H9 (cell line): ENCODE results near the gene DNAAF5. TPM values are rescaled to one million over a fixed set of nuclear protein-coding genes. Genes with fewer than 3 reads are reported as not detected.
"Not testable (repeated sequence)": the region's sequence is repeated elsewhere in the genome, so short reads cannot be mapped to it uniquely, and the experiment has no call there.

Experiments used
- DNase-seq: peaks from one replicate; pipeline ENCODE4 v3.0.0-alpha.2; 2017
- H2AFZ ChIP-seq: one replicate; pipeline ENCODE4 v1.6.1; 2013; ENCODE audit warnings: mild to moderate bottlenecking, low read length, control low read depth, moderate library complexity
- H2AK5ac ChIP-seq: 2 replicates; pipeline ENCODE4 v1.6.1; 2013; ENCODE audit warnings: low read length, control low read depth, mixed read lengths; ENCODE audit not compliant: insufficient read length
- H2BK120ac ChIP-seq: one replicate; pipeline ENCODE4 v1.6.1; 2013; ENCODE audit warnings: low read depth, mild to moderate bottlenecking, low read length, control low read depth, inconsistent platforms; ENCODE audit not compliant: poor library complexity, severe bottlenecking
- H2BK12ac ChIP-seq: 2 replicates; pipeline ENCODE4 v1.6.1; 2013; ENCODE audit warnings: low read length, control low read depth, mixed read lengths, low read depth; ENCODE audit not compliant: insufficient read length
- H2BK15ac ChIP-seq: 2 replicates; pipeline ENCODE4 v1.6.1; 2013; ENCODE audit warnings: low read depth, low read length, control low read depth
- H2BK20ac ChIP-seq: one replicate; pipeline ENCODE4 v1.6.1; 2013; ENCODE audit warnings: low read depth, mild to moderate bottlenecking, low read length, control low read depth, inconsistent platforms; ENCODE audit not compliant: poor library complexity, severe bottlenecking
- H2BK5ac ChIP-seq: 2 replicates; pipeline ENCODE4 v1.6.1; 2013; ENCODE audit warnings: low read length, control low read depth, mixed read lengths; ENCODE audit not compliant: insufficient read length
- H3K14ac ChIP-seq: 2 replicates; pipeline ENCODE4 v1.6.1; 2013; ENCODE audit warnings: low read length, control low read depth; ENCODE audit not compliant: insufficient read depth
- H3K18ac ChIP-seq: 2 replicates; pipeline ENCODE4 v1.6.1; 2013; ENCODE audit warnings: low read depth, mild to moderate bottlenecking, mixed read lengths, low read length, control low read depth; ENCODE audit not compliant: insufficient read length
- H3K23ac ChIP-seq: 2 replicates; pipeline ENCODE4 v1.6.1; 2013; ENCODE audit warnings: low read length, control low read depth, mixed read lengths, low read depth; ENCODE audit not compliant: insufficient read length
- H3K23me2 ChIP-seq: 2 replicates; pipeline ENCODE4 v1.6.1; 2013; ENCODE audit warnings: low read depth, mild to moderate bottlenecking, mixed read lengths, low read length, control low read depth; ENCODE audit not compliant: insufficient read length, poor library complexity, severe bottlenecking
- H3K27ac ChIP-seq: 2 replicates; pipeline ENCODE4 v1.5.1; 2013; ENCODE audit warnings: low read length, control low read depth, mixed read lengths, low read depth; ENCODE audit not compliant: insufficient read length
- H3K27me3 ChIP-seq: 2 replicates; pipeline ENCODE4 v1.6.1; 2013; ENCODE audit warnings: low read length, control low read depth, inconsistent platforms; ENCODE audit not compliant: insufficient read depth
- H3K4ac ChIP-seq: 2 replicates; pipeline ENCODE4 v1.6.1; 2013; ENCODE audit warnings: low read depth, mild to moderate bottlenecking, control low read depth, inconsistent platforms, low read length, moderate library complexity
- H3K4me1 ChIP-seq: 2 replicates; pipeline ENCODE4 v1.6.1; 2013; ENCODE audit warnings: low read length, control low read depth, inconsistent platforms; ENCODE audit not compliant: insufficient read depth
- H3K4me2 ChIP-seq: 2 replicates; pipeline ENCODE4 v1.6.1; 2013; ENCODE audit warnings: low read length, control low read depth, mixed read lengths; ENCODE audit not compliant: insufficient read length, insufficient read depth
- H3K56ac ChIP-seq: 2 replicates; pipeline ENCODE4 v1.6.1; 2013; ENCODE audit warnings: low read depth, mild to moderate bottlenecking, mixed read lengths, low read length, control low read depth; ENCODE audit not compliant: insufficient read length
- H3K79me1 ChIP-seq: 2 replicates; pipeline ENCODE4 v1.6.1; 2013; ENCODE audit warnings: low read depth, mild to moderate bottlenecking, moderate library complexity, low read length, control low read depth, inconsistent platforms; ENCODE audit not compliant: insufficient read depth, poor library complexity, severe bottlenecking
- H3K79me2 ChIP-seq: 2 replicates; pipeline ENCODE4 v1.6.1; 2013; ENCODE audit warnings: low read length, control low read depth, inconsistent platforms; ENCODE audit not compliant: insufficient read depth
- H3K9ac ChIP-seq: 2 replicates; pipeline ENCODE4 v1.6.1; 2013; ENCODE audit warnings: low read length, control low read depth, mixed read lengths; ENCODE audit not compliant: insufficient read length; ENCODE audit errors: extremely low read depth
- H3K9me3 ChIP-seq: one replicate; pipeline ENCODE4 v1.6.1; 2013; ENCODE audit warnings: low read depth, low read length, inconsistent platforms; ENCODE audit not compliant: control insufficient read depth
- H3T11ph ChIP-seq: one replicate; pipeline ENCODE4 v1.6.1; 2013; ENCODE audit warnings: mild to moderate bottlenecking, low read length, control low read depth, inconsistent platforms
- H4K20me1 ChIP-seq: one replicate; pipeline ENCODE4 v1.6.1; 2013; ENCODE audit not compliant: control insufficient read depth, insufficient read length, insufficient read depth
- H4K5ac ChIP-seq: 2 replicates; pipeline ENCODE4 v1.6.1; 2013; ENCODE audit warnings: low read depth, mild to moderate bottlenecking, mixed read lengths, low read length, control low read depth; ENCODE audit not compliant: insufficient read length
- H4K8ac ChIP-seq: replicated peaks from 2 replicates; pipeline ENCODE4 v1.6.1; 2013; ENCODE audit warnings: low read length, control low read depth, mixed read lengths, low read depth; ENCODE audit not compliant: insufficient read length
- H4K91ac ChIP-seq: 2 replicates; pipeline ENCODE4 v1.6.1; 2013; ENCODE audit warnings: low read depth, mild to moderate bottlenecking, moderate library complexity, mixed read lengths, low read length, control low read depth; ENCODE audit not compliant: insufficient read length
- H3K27ac Mint-ChIP-seq, 3 experiments: 2 replicates in 2 of 3; 3 replicates in 1 of 3; pipeline ENCODE4 v1.8.0; 2020 to 2021; ENCODE audit warnings: mixed read lengths in 3 of 3, mild to moderate bottlenecking in 1 of 3, moderate library complexity in 1 of 3
- H3K27me3 Mint-ChIP-seq: 2 replicates; pipeline ENCODE4 v1.8.0; 2021; ENCODE audit warnings: low read depth, mild to moderate bottlenecking, moderate library complexity, mixed read lengths
- H3K36me3 Mint-ChIP-seq, 3 experiments: 2 replicates in 2 of 3; 3 replicates in 1 of 3; pipeline ENCODE4 v1.8.0; 2020 to 2021; ENCODE audit warnings: low read depth in 3 of 3, mixed read lengths in 3 of 3; ENCODE audit not compliant: insufficient read depth in 1 of 3
- H3K4me1 Mint-ChIP-seq, 2 experiments: 2 replicates each; pipeline ENCODE4 v1.8.0; 2020; ENCODE audit warnings: mixed read lengths in 2 of 2
- H3K4me3 Mint-ChIP-seq, 2 experiments: 2 replicates in 1 of 2; 3 replicates in 1 of 2; pipeline ENCODE4 v1.8.0; 2020 to 2021; ENCODE audit warnings: mild to moderate bottlenecking in 2 of 2, mixed read lengths in 2 of 2, moderate library complexity in 1 of 2
- H3K9me3 Mint-ChIP-seq, 2 experiments: 2 replicates in 1 of 2; 3 replicates in 1 of 2; pipeline ENCODE4 v1.8.0; 2020; ENCODE audit warnings: mild to moderate bottlenecking in 2 of 2, mixed read lengths in 2 of 2, moderate library complexity in 1 of 2
- CTCF ChIP-seq: fragments of 200-600 bp; sonication (generic); conservative IDR thresholded peaks from 3 replicates; pipeline ENCODE4 v1.8.0; 2021; ENCODE audit warnings: antibody characterized with exemption, mild to moderate bottlenecking
- WGBS: extraction: QIAGEN DNeasy Blood & Tissue Kit; methylation state at CpG from one replicate; pipeline ENCODE4 v1.1.7; 2013; ENCODE audit warnings: missing lambda C conversion rate, low lambda C conversion rate, mixed read lengths; ENCODE audit not compliant: insufficient read length; ENCODE audit errors: extremely low coverage; 5-methylcytosine and 5-hydroxymethylcytosine counted together
- total RNA-seq: library from RNA; stranded (reverse); gene quantifications from 2 replicates; pipeline ENCODE4 v1.2.1, GENCODE V29; 2021

Gene DNAAF5
- total RNA-seq, 1 experiment from 2014 or later: 43.5 TPM

- H3K9me3 ChIP-seq: no peaks in the 10 kb centered on the region
- H2BK20ac ChIP-seq: no peak overlapping the region
- no peak overlapping the region for H3K4me2 ChIP-seq
- H4K5ac ChIP-seq: no peak overlapping the region
- no peak overlapping the region for H3K56ac ChIP-seq
- no peaks in the 10 kb centered on the region; a peak in 1 of 5 replicates for H3K9me3 Mint-ChIP-seq
- H2AFZ ChIP-seq: no peak overlapping the region
- H3K23ac ChIP-seq: no peak overlapping the region
- no peak for TF ChIP-seq CTCF
- no peak overlapping the region for H2BK120ac ChIP-seq
- H3K27ac ChIP-seq: no peak overlapping the region
- H3K14ac ChIP-seq: no peak overlapping the region
- H3K4me1 ChIP-seq: no peaks in the 10 kb centered on the region
- H3K18ac ChIP-seq: no peak overlapping the region
- H3K79me1 ChIP-seq: peaks cover 2% of the 10 kb centered on the region
- H3K23me2 ChIP-seq: no peaks in the 10 kb centered on the region
- no CpG with 5 or more reads among the region's 8 CpGs for WGBS
- H2BK12ac ChIP-seq: no peak overlapping the region
- no peak overlapping the region for H2AK5ac ChIP-seq
- H2BK15ac ChIP-seq: no peak overlapping the region
- no peak overlapping the region for H3K27ac Mint-ChIP-seq
- H3K79me2 ChIP-seq: peaks cover 3% of the 10 kb centered on the region; the same call in 1 of the 2 replicates
- H3K4me3 Mint-ChIP-seq: no peak overlapping the region
- no peaks in the 10 kb centered on the region for H3K27me3 ChIP-seq
- H2BK5ac ChIP-seq: no peak overlapping the region
- H3K36me3 Mint-ChIP-seq: peaks cover 29 to 53% (median 38%) of the 10 kb centered on the region in 3 experiments
- no peak overlapping the region for H4K8ac ChIP-seq
- no peak overlapping the region for H3K4ac ChIP-seq
- H4K20me1 ChIP-seq: no peaks in the 10 kb centered on the region
- no peaks in the 10 kb centered on the region for H3K4me1 Mint-ChIP-seq
- H3K27me3 Mint-ChIP-seq: no peaks in the 10 kb centered on the region
- no peak for DNase-seq
- no peak overlapping the region for H3T11ph ChIP-seq
- H4K91ac ChIP-seq: no peak overlapping the region
- H3K9ac ChIP-seq: no peak overlapping the region
Observed at GRCh38 chr7:742791-743190, 16.3 kb downstream of the DNAAF5 start.

GRCh38 chr7:743341-744127 lies 17.0 kb downstream of the DNAAF5 start:
- not testable (repeated sequence) for H3K23ac ChIP-seq

More at GRCh38 chr7:743341-744127, 17.0 kb downstream of the DNAAF5 start:
- not testable (repeated sequence) for H2BK12ac ChIP-seq, H3K27ac ChIP-seq, H3K79me2 ChIP-seq, H3K56ac ChIP-seq, H4K8ac ChIP-seq, H3K4me2 ChIP-seq, H3K4me1 Mint-ChIP-seq, H4K20me1 ChIP-seq, H3T11ph ChIP-seq, H3K9me3 Mint-ChIP-seq, H3K79me1 ChIP-seq, H3K27ac Mint-ChIP-seq, H3K27me3 ChIP-seq, H2AFZ ChIP-seq, H2BK15ac ChIP-seq, H3K9ac ChIP-seq, H3K4me1 ChIP-seq, H3K4me3 Mint-ChIP-seq, H2BK120ac ChIP-seq, DNase-seq, H4K5ac ChIP-seq, H2BK5ac ChIP-seq, H3K27me3 Mint-ChIP-seq, H4K91ac ChIP-seq, H3K9me3 ChIP-seq, H2BK20ac ChIP-seq, H2AK5ac ChIP-seq, H3K23me2 ChIP-seq, H3K18ac ChIP-seq, H3K4ac ChIP-seq, H3K14ac ChIP-seq
- H3K36me3 Mint-ChIP-seq: peaks cover 29 to 53% (median 38%) of the 10 kb centered on the region in 3 experiments
- no CpG with 5 or more reads among the region's 14 CpGs for WGBS
